Endothelial cell of umbilical vein (primary cell): Measurements from ENCODE around the gene MEX3D. TPM values are rescaled to one million over a fixed set of nuclear protein-coding genes. Genes with fewer than 3 reads are reported as not detected.

Experiments
- BruUV-seq: library from RNA; stranded (reverse); fragments of 400-500 nt; replicated peaks from 2 replicates; lab custom pipeline; 2021; lab: Mats Ljungman, UMichigan
- CTCF ChIA-PET: fragments of 300-600, 350-600 bp; sonication (Branson Sonifier 250); formaldehyde crosslinking; loops from one replicate; lab custom pipeline; 2021; ENCODE audit warnings: antibody characterized with exemption, inconsistent platforms; lab: Charles Lee
- POLR2A ChIA-PET: fragments of 300-600, 350-600 bp; sonication (Branson Sonifier 250); formaldehyde crosslinking; loops from one replicate; lab custom pipeline; 2021; ENCODE audit warnings: antibody characterized with exemption, inconsistent platforms; lab: Charles Lee
- DNase-seq: peaks from one replicate; pipeline ENCODE4 v3.0.0-alpha.2; 2011; ENCODE audit warnings: low read depth, low spot score
- FAIRE-seq: peaks from 2 replicates; lab custom pipeline; 2011; peaks lifted over from hg19 to GRCh38; lab: Jason Lieb, UNC
- H2AFZ ChIP-seq: 2 replicates; pipeline ENCODE4 v1.6.0; 2012; ENCODE audit warnings: low read depth, low read length, control low read depth, inconsistent platforms
- H3K27ac ChIP-seq: 2 replicates; pipeline ENCODE4 v1.5.1; 2011; ENCODE audit warnings: low read depth, mild to moderate bottlenecking, control low read depth, low read length, moderate library complexity; ENCODE audit not compliant: insufficient read depth
- H3K27me3 ChIP-seq, 2 experiments: 2 replicates each; pipeline versions ENCODE4 v1.6.0 to v1.6.1; 2011; ENCODE audit warnings: low read length in 2 of 2, mixed read lengths in 1 of 2; ENCODE audit not compliant: control insufficient read depth in 2 of 2, insufficient read depth in 2 of 2
- H3K36me3 ChIP-seq, 2 experiments: 2 replicates in 1 of 2; 3 replicates in 1 of 2; pipeline ENCODE4 v1.5.1; 2011; ENCODE audit warnings: low read length in 2 of 2, mild to moderate bottlenecking in 1 of 2, moderate library complexity in 1 of 2; ENCODE audit not compliant: control insufficient read depth in 2 of 2, insufficient read depth in 2 of 2; ENCODE audit errors: extremely low read depth in 1 of 2
- H3K4me1 ChIP-seq: 3 replicates; pipeline ENCODE4 v1.5.1; 2011; ENCODE audit warnings: mild to moderate bottlenecking, low read length; ENCODE audit not compliant: control insufficient read depth, insufficient read depth; ENCODE audit errors: extremely low read depth
- H3K4me2 ChIP-seq: 2 replicates; pipeline ENCODE4 v1.6.1; 2011; ENCODE audit warnings: low read length, control low read depth, mixed read lengths; ENCODE audit not compliant: insufficient read depth
- H3K4me3 ChIP-seq, 3 experiments: fragments of 200-600 bp in 1 of 3; sonication (generic), shearing (Covaris generic) in 1 of 3; replicated peaks in 1 of 3; 2 replicates each; pipeline ENCODE4 v1.5.1; 2011 to 2016; ENCODE audit warnings: control low read depth in 3 of 3, low read length in 3 of 3, mild to moderate bottlenecking in 2 of 3, inconsistent platforms in 1 of 3, low read depth in 1 of 3, moderate library complexity in 1 of 3; ENCODE audit not compliant: insufficient read depth in 1 of 3
- H3K79me2 ChIP-seq: 2 replicates; pipeline ENCODE4 v1.6.0; 2012; ENCODE audit warnings: low read length, inconsistent platforms; ENCODE audit not compliant: control insufficient read depth, insufficient read depth
- H3K9ac ChIP-seq: replicated peaks from 2 replicates; pipeline ENCODE3; 2011; ENCODE audit warnings: low read length, control low read depth; ENCODE audit not compliant: insufficient read depth; ENCODE audit errors: extremely low read depth
- H3K9me1 ChIP-seq: replicated peaks from 3 replicates; pipeline ENCODE4 v1.6.0; 2011; ENCODE audit warnings: mild to moderate bottlenecking, low read length; ENCODE audit not compliant: control insufficient read depth, insufficient read depth; ENCODE audit errors: extremely low read depth
- H3K9me3 ChIP-seq: replicated peaks from 2 replicates; pipeline ENCODE4 v1.5.1; 2012; ENCODE audit warnings: low read length, inconsistent platforms; ENCODE audit not compliant: control insufficient read depth, insufficient read depth
- H4K20me1 ChIP-seq: replicated peaks from 2 replicates; pipeline ENCODE3; 2011; ENCODE audit warnings: mild to moderate bottlenecking, low read length; ENCODE audit not compliant: control insufficient read depth, insufficient read depth; ENCODE audit errors: extremely low read depth
- EZH2 ChIP-seq: IDR thresholded peaks from 2 replicates; pipeline ENCODE4 v1.6.1; 2012; ENCODE audit warnings: borderline replicate concordance, low read depth, mild to moderate bottlenecking, moderate library complexity, low read length, inconsistent platforms; ENCODE audit not compliant: severe bottlenecking
- FOS ChIP-seq: IDR thresholded peaks from 2 replicates; pipeline ENCODE4 v1.6.1; 2011; ENCODE audit warnings: mild to moderate bottlenecking, low read length, moderate library complexity, borderline replicate concordance; ENCODE audit not compliant: insufficient read depth
- POLR2AphosphoS5 ChIP-seq: IDR thresholded peaks from 2 replicates; pipeline ENCODE4 v1.6.1; 2012; ENCODE audit warnings: low read depth, mild to moderate bottlenecking, control low read depth, low read length, moderate library complexity; ENCODE audit not compliant: insufficient read depth
- dilution Hi-C: fragments of 300-500 bp; cut with MboI; formaldehyde crosslinking; loops from one replicate; pipeline ENCODE4 v1.15.0; 2019; ENCODE audit warnings: low sequenced_read_pairs; ENCODE audit not compliant: extremely low pct_ligation_motif_present
- intact Hi-C: fragments of 100-400 bp; cut with micrococcal nuclease; formaldehyde crosslinking; loops from one replicate; pipeline ENCODE4 v1.10.0; 2022
- polyA plus RNA-seq, 4 experiments: library from polyadenylated mRNA; depleted of rRNA in 3 of 4; stranded (reverse) in 3 of 4; unstranded in 1 of 4; fragments of >200 nt; gene quantifications; 2 replicates each; pipeline versions ENCODE4 v1.2.1 to v1.2.3, GENCODE V29; 2011 to 2012; ENCODE audit warnings: missing spikeins in 1 of 4
- total RNA-seq: library from RNA; stranded (reverse); gene quantifications from 2 replicates; pipeline ENCODE4 v1.2.3, GENCODE V29; 2021
- TF ChIP-seq, protein P1 (sequence below), 2 donors: IDR thresholded peaks; 1 replicate in 1 of 2; 2 replicates in 1 of 2; pipeline ENCODE4 v1.5.1; 2011; ENCODE audit warnings: low read length in 2 of 2, mild to moderate bottlenecking in 2 of 2, moderate library complexity in 2 of 2, control low read depth in 1 of 2, inconsistent platforms in 1 of 2, low read depth in 1 of 2; ENCODE audit not compliant: insufficient read depth in 1 of 2; ENCODE audit errors: extremely low read depth in 1 of 2

Gene MEX3D
- total and polyA plus RNA-seq, 2 donors (not counting 3 experiments of a cell fraction or from before 2014, with no cell fraction given): 30.0 to 96.7 TPM

DNA sequence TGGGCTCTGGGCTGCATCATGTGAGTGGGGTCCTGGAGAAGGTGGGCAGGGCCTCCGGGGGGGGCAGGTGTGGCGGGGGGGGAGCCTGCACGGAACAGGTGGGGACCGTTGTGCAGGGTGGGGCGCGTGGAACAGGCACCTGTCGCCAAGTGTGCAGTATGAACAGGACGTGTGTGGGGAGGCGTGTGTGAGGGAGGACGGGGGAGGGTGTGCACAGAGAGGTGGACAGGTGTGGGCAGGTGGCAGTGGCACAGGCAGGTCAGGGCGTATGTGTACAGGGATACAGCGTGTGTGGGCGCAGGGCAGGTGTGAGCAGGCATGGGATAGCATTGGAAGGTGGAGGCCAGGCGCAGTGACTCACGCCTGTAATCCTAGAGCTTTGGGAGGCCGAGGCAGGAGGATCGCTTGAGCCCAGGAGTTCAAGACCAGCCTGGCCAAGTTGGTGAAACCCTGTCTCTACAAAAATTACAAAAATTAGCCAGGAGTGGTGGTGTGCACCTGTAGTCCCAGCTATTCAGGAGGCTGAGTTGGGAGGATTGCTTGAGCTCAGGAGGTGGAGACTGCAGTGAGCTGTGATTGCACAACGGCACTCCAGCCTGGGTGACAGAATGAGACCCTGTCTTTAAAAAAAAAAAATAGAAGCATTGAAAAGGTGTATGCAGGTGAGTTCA, 41.0 kb downstream of the MEX3D start:
- ChIA-PET CTCF (interaction anchor here (1.4 kb wide), 1 partner anchor 19 kb away, joined by 6 read pairs; no protein-coding TSS in a partner anchor), POLR2A (interaction anchor here (0.6 kb wide), 1 partner anchor 348 kb away, joined by 7 read pairs; no protein-coding TSS in a partner anchor)
- no peaks in the 10 kb centered on the region for H3K4me1 ChIP-seq
- no peak for FAIRE-seq
- no TSS peak for BruUV-seq
- no peak overlapping the region for H2AFZ ChIP-seq
- dilution Hi-C loops (no loop called here), intact Hi-C loops (no loop called here)
- H3K9ac ChIP-seq: no peak overlapping the region
- no peaks in the 10 kb centered on the region for H3K9me3 ChIP-seq
- H3K4me3 ChIP-seq: no peak overlapping the region
- H4K20me1 ChIP-seq: no peaks in the 10 kb centered on the region
- no peak overlapping the region for H3K4me2 ChIP-seq
- TF ChIP-seq, protein P1, sequence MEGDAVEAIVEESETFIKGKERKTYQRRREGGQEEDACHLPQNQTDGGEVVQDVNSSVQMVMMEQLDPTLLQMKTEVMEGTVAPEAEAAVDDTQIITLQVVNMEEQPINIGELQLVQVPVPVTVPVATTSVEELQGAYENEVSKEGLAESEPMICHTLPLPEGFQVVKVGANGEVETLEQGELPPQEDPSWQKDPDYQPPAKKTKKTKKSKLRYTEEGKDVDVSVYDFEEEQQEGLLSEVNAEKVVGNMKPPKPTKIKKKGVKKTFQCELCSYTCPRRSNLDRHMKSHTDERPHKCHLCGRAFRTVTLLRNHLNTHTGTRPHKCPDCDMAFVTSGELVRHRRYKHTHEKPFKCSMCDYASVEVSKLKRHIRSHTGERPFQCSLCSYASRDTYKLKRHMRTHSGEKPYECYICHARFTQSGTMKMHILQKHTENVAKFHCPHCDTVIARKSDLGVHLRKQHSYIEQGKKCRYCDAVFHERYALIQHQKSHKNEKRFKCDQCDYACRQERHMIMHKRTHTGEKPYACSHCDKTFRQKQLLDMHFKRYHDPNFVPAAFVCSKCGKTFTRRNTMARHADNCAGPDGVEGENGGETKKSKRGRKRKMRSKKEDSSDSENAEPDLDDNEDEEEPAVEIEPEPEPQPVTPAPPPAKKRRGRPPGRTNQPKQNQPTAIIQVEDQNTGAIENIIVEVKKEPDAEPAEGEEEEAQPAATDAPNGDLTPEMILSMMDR (IDR thresholded peaks at IDR 0.05; ENCODE audit: extremely low read depth in 1 of 2, insufficient read depth in 1 of 2, low read depth in 1 of 2, low read length in 2 of 2): no peak
- no peak for TF ChIP-seq POLR2AphosphoS5
- H3K27me3 ChIP-seq: peaks cover 9 to 12% of the 10 kb centered on the region in 2 experiments
- no peaks in the 10 kb centered on the region for H3K36me3 ChIP-seq
- H3K27ac ChIP-seq: no peak overlapping the region
- no peaks in the 10 kb centered on the region for H3K9me1 ChIP-seq
- no peaks in the 10 kb centered on the region for H3K79me2 ChIP-seq
- DNase-seq: no peak

GRCh38 chr19:1526066-1526778, 41.9 kb downstream of the MEX3D start:
- Histone ChIP-seq H2AFZ (no peak overlapping the region), H3K36me3 (no peaks in the 10 kb centered on the region), H3K4me3 (no peak overlapping the region), H3K4me1 (no peaks in the 10 kb centered on the region), H3K79me2 (no peaks in the 10 kb centered on the region), H4K20me1 (no peaks in the 10 kb centered on the region), H3K27ac (no peak overlapping the region), H3K27me3 (peaks cover 9 to 12% of the 10 kb centered on the region in 2 experiments), H3K9me3 (no peaks in the 10 kb centered on the region), H3K9me1 (no peaks in the 10 kb centered on the region), H3K9ac (no peak overlapping the region), H3K4me2 (no peak overlapping the region)
- FAIRE-seq (no peak), DNase-seq (no peak)
- POLR2A ChIA-PET: no interaction called here
- TF ChIP-seq, protein P1 (IDR thresholded peaks at IDR 0.05; ENCODE audit: extremely low read depth in 1 of 2, insufficient read depth in 1 of 2, low read depth in 1 of 2, low read length in 2 of 2): no peak
- TF ChIP-seq FOS (no peak), EZH2 (peak; percentile 3)
- intact Hi-C loops: no loop called here
- no TSS peak for BruUV-seq
- CTCF ChIA-PET: no interaction called here
- dilution Hi-C loops: no loop called here
